GM21447 (cell line): ENCODE data around the gene ITPRID1.

Experiments used
- ATAC-seq: cut with Tn5 transposase; IDR thresholded peaks from one replicate; pipeline ENCODE4 v1.9.1; 2021; ENCODE audit not compliant: unreplicated experiment

The ITPRID1 gene

GRCh38 chr7:31633467-31633866 lies 119.6 kb downstream of the ITPRID1 start:
- ATAC-seq, result no peak

GRCh38 chr7:31633894-31634494 lies 120.1 kb downstream of the ITPRID1 start:
- no peak for ATAC-seq

GRCh38 chr7:31640381-31640780 lies 126.5 kb downstream of the ITPRID1 start:
- ATAC-seq, result no peak

- no peak for ATAC-seq
Measured at GRCh38 chr7:31642681-31643115, 128.8 kb downstream of the ITPRID1 start.

GRCh38 chr7:31646942-31647341 lies 133.1 kb downstream of the ITPRID1 start:
- ATAC-seq, result no peak

- no peak for ATAC-seq
Measured at GRCh38 chr7:31647511-31647910, 133.6 kb downstream of the ITPRID1 start.

- no peak for ATAC-seq
Measured at GRCh38 chr7:31648288-31648687, 134.4 kb downstream of the ITPRID1 start.

GRCh38 chr7:31648880-31649279 lies 135.0 kb downstream of the ITPRID1 start:
- no peak for ATAC-seq

GRCh38 chr7:31651234-31652062 lies 137.6 kb downstream of the ITPRID1 start:
- ATAC-seq, result no peak

- ATAC-seq, result no peak
Measured at GRCh38 chr7:31652063-31652326, 138.1 kb downstream of the ITPRID1 start.

GRCh38 chr7:31663072-31663471 lies 149.2 kb downstream of the ITPRID1 start:
- ATAC-seq, result no peak

GRCh38 chr7:31664890-31665289 lies 151.0 kb downstream of the ITPRID1 start:
- ATAC-seq, result no peak

- ATAC-seq, result no peak
Measured at GRCh38 chr7:31665546-31665945, 151.7 kb downstream of the ITPRID1 start.

- no peak for ATAC-seq
Measured at GRCh38 chr7:31669461-31669860, 155.6 kb downstream of the ITPRID1 start.

- ATAC-seq, result no peak
Measured at GRCh38 chr7:31679574-31680305, 165.8 kb downstream of the ITPRID1 start.

- ATAC-seq, result no peak
Measured at GRCh38 chr7:31683445-31684225, 169.7 kb downstream of the ITPRID1 start.

GRCh38 chr7:31687024-31687748 lies 173.3 kb downstream of the ITPRID1 start, which contains the start of gene PPP1R17:
TSS of gene PPP1R17 (plus strand) at chr7:31687215. CDS start at chr7:31692442, 5,227 bp downstream.
- ATAC-seq, result no peak

GRCh38 chr7:31688372-31688771 lies 174.5 kb downstream of the ITPRID1 start:
- peak; percentile 93 for ATAC-seq

- ATAC-seq, result no peak
Measured at GRCh38 chr7:31688996-31689395, 175.1 kb downstream of the ITPRID1 start.

GRCh38 chr7:31690935-31691334 lies 177.0 kb downstream of the ITPRID1 start:
- no peak for ATAC-seq
